K562 (cell line): ENCODE results near the gene BLCAP. TPM values are rescaled to one million over a fixed set of nuclear protein-coding genes. Genes with fewer than 3 reads are reported as not detected.

Source experiments
- BHLHE40 ChIP-seq: IDR thresholded peaks from 2 replicates; pipeline ENCODE4 v1.6.1; 2011; ENCODE audit warnings: low read length, improper control_type of control experiment
- CHD1 ChIP-seq: fragments of 200-600 bp; sonication (generic); IDR thresholded peaks from one replicate; pipeline ENCODE4 v1.6.1; 2012; ENCODE audit warnings: mild to moderate bottlenecking, moderate library complexity, low read length, inconsistent platforms
- GATAD2A ChIP-seq: fragments of 450-650 bp; IDR thresholded peaks from 2 replicates; pipeline ENCODE4 v1.6.1; 2017
- HEY1 ChIP-seq: fragments of 250-450 bp; sonication (Bioruptor Pico); IDR thresholded peaks from 2 replicates; pipeline ENCODE4 v1.5.0; 2020; ENCODE audit warnings: mild to moderate bottlenecking, moderate library complexity, borderline replicate concordance
- PURB ChIP-seq: sonication (generic); formaldehyde crosslinking; IDR thresholded peaks from 2 replicates; pipeline ENCODE4 v1.9.0; 2021; ENCODE audit warnings: low read depth, mild to moderate bottlenecking, missing genetic modification reagents
- ZKSCAN3 ChIP-seq: fragments of 250-450 bp; sonication (Bioruptor Pico); IDR thresholded peaks from 2 replicates; pipeline ENCODE4 v1.4.0; 2020
- polyA plus RNA-seq, 8 experiments: library from polyadenylated mRNA; depleted of rRNA in 4 of 8; stranded (reverse) in 5 of 8; unstranded in 3 of 8; fragments of >200 nt; fragmentation: Nextera tagmentation in 2 of 8; fragmentation: Illumina TruSeq in 1 of 8; extraction: Ambion mirVana in 2 of 8; extraction: Trizol in 1 of 8; gene quantifications; 2 replicates each; pipeline versions ENCODE4 v1.2.1 to v1.2.3, GENCODE V29; 2011 to 2014; ENCODE audit warnings: inconsistent platforms in 1 of 8, missing spikeins in 1 of 8
- total RNA-seq, 7 experiments: library from RNA; depleted of rRNA in 6 of 7; stranded (reverse); fragments of >200 nt in 6 of 7; fragmentation: Illumina TruSeq in 2 of 7; extraction: Trizol in 2 of 7; gene quantifications; 2 replicates each; pipeline versions ENCODE4 v1.2.1 to v1.2.3, GENCODE V29; 2011 to 2021; ENCODE audit warnings: low replicate concordance in 1 of 7
- TF ChIP-seq, protein P1 (sequence below), 2 experiments: IDR thresholded peaks; 2 replicates each; pipeline ENCODE4 v1.6.1; 2011; ENCODE audit warnings: borderline replicate concordance in 1 of 2, control low read depth in 1 of 2, low read depth in 1 of 2, low read length in 1 of 2, mild to moderate bottlenecking in 1 of 2, mixed read lengths in 1 of 2, moderate library complexity in 1 of 2; ENCODE audit not compliant: insufficient read depth in 1 of 2, insufficient read length in 1 of 2, poor library complexity in 1 of 2, severe bottlenecking in 1 of 2; ENCODE audit errors: extremely low read depth in 1 of 2
- TF ChIP-seq, protein P2 (sequence below): fragments of 250-450 bp; sonication (Bioruptor Pico); IDR thresholded peaks from 2 replicates; pipeline ENCODE4 v1.5.0; 2021; ENCODE audit warnings: mild to moderate bottlenecking, moderate library complexity
- TF ChIP-seq, protein P3 (sequence below), 2 experiments: fragments of 450-650 bp; conservative IDR thresholded peaks; 2 replicates each; pipeline ENCODE4 v1.6.1; 2017; ENCODE audit warnings: mild to moderate bottlenecking in 2 of 2, moderate library complexity in 2 of 2
- TF ChIP-seq, protein P4 (sequence below): fragments of 200-600 bp; sonication (generic); IDR thresholded peaks from one replicate; pipeline ENCODE4 v1.6.1; 2012; ENCODE audit warnings: mild to moderate bottlenecking, low read depth, low read length, inconsistent platforms

BLCAP gene
- total and polyA plus RNA-seq, 9 of the 15 experiments (the other 6 are each of a cell fraction or from before 2014, with no cell fraction given): 16.9 to 41.5 (median 27.6) TPM

DNA sequence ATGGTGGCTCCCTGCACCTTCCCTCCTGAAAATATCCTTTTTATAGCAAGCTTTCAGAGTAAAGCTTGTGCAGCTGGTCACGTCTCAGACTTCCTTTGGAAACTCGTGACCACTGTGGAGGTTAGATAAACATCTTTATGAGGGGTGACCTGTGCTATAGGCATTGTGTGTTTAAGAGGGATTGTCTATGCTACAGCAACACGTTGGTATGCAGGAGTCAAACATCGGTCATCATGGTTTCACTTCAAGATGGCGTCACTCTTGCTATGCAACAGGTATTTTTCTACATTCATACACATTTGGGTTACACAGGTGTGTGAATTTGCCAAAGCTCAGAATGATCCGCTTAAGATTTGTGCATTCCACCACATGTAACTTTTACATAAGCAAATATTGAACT lies 14.6 kb upstream of the BLCAP start (continued):
- TF ChIP-seq ZKSCAN3 (CRISPR knock-in tag): 0 out of 2 replicates have a peak, but pooled peaks have one; percentile 33
- no peak for TF ChIP-seq BHLHE40
- no peak for TF ChIP-seq CHD1
- TF ChIP-seq, protein P1, sequence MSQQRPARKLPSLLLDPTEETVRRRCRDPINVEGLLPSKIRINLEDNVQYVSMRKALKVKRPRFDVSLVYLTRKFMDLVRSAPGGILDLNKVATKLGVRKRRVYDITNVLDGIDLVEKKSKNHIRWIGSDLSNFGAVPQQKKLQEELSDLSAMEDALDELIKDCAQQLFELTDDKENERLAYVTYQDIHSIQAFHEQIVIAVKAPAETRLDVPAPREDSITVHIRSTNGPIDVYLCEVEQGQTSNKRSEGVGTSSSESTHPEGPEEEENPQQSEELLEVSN (IDR thresholded peaks at IDR 0.05; ENCODE audit: borderline replicate concordance in 1 of 2, extremely low read depth in 1 of 2, insufficient read depth in 1 of 2, insufficient read length in 1 of 2, low read depth in 1 of 2, low read length in 1 of 2, poor library complexity in 1 of 2, severe bottlenecking in 1 of 2): no peak
- TF ChIP-seq, protein P2, sequence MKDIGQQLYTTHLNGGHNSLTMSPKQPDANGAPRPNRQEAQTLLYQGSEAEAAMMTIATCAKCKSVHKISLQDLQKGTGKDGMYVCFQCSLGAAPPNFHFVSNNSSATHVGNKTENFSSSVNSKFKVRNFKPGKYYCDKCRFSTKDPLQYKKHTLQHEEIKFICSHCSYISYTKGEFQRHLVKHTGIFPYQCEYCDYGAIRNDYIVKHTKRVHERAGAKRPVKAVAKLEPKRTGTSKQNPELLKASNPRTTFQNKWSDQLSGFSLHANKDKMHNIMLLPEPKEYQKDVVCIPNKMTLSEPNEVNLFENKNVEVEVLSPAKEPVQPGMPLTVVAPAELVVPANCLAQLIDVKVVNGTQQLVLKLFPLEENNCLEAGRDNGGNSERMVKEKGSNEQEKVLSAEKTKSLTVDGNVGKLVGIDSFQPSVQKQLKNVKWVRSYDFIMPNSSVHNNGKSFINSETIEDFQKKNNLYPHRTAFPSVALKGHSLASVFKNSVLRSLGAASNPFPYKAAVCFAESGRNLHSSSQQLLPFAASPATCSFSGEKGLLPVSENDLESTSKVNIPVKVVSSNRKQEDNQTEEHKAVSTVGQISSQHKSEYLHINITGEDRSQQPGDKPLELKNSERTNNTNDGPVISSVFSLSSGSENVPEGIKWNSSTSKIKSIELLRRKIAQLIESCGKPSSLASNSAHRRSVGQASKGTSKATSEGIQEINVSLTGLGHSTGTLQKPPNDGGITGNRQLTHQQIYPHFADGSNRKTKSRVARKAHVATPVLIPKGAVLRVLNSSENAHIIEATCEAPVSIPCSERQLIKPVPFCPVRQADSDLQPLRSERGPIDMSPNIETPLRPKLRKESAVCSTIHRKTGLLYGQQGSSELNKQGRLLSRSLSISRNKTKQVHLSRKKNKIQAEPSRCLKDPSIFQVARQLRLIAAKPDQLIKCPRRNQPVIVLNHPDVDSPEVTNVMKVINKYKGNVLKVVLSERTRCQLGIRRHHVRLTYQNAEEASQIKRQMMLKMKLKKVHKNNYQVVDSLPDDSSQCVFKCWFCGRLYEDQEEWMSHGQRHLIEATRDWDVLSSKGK (CRISPR knock-in tag): no peak
- peak; percentile 51; the same call in 1 of the 2 replicates for TF ChIP-seq HEY1 (CRISPR knock-in tag)
- TF ChIP-seq, protein P3, sequence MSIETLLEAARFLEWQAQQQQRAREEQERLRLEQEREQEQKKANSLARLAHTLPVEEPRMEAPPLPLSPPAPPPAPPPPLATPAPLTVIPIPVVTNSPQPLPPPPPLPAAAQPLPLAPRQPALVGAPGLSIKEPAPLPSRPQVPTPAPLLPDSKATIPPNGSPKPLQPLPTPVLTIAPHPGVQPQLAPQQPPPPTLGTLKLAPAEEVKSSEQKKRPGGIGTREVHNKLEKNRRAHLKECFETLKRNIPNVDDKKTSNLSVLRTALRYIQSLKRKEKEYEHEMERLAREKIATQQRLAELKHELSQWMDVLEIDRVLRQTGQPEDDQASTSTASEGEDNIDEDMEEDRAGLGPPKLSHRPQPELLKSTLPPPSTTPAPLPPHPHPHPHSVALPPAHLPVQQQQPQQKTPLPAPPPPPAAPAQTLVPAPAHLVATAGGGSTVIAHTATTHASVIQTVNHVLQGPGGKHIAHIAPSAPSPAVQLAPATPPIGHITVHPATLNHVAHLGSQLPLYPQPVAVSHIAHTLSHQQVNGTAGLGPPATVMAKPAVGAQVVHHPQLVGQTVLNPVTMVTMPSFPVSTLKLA (conservative IDR thresholded peaks at IDR 0.05): no peak
- no peak for TF ChIP-seq GATAD2A
- TF ChIP-seq PURB (CRISPR knock-in tag): no peak
- TF ChIP-seq, protein P4, sequence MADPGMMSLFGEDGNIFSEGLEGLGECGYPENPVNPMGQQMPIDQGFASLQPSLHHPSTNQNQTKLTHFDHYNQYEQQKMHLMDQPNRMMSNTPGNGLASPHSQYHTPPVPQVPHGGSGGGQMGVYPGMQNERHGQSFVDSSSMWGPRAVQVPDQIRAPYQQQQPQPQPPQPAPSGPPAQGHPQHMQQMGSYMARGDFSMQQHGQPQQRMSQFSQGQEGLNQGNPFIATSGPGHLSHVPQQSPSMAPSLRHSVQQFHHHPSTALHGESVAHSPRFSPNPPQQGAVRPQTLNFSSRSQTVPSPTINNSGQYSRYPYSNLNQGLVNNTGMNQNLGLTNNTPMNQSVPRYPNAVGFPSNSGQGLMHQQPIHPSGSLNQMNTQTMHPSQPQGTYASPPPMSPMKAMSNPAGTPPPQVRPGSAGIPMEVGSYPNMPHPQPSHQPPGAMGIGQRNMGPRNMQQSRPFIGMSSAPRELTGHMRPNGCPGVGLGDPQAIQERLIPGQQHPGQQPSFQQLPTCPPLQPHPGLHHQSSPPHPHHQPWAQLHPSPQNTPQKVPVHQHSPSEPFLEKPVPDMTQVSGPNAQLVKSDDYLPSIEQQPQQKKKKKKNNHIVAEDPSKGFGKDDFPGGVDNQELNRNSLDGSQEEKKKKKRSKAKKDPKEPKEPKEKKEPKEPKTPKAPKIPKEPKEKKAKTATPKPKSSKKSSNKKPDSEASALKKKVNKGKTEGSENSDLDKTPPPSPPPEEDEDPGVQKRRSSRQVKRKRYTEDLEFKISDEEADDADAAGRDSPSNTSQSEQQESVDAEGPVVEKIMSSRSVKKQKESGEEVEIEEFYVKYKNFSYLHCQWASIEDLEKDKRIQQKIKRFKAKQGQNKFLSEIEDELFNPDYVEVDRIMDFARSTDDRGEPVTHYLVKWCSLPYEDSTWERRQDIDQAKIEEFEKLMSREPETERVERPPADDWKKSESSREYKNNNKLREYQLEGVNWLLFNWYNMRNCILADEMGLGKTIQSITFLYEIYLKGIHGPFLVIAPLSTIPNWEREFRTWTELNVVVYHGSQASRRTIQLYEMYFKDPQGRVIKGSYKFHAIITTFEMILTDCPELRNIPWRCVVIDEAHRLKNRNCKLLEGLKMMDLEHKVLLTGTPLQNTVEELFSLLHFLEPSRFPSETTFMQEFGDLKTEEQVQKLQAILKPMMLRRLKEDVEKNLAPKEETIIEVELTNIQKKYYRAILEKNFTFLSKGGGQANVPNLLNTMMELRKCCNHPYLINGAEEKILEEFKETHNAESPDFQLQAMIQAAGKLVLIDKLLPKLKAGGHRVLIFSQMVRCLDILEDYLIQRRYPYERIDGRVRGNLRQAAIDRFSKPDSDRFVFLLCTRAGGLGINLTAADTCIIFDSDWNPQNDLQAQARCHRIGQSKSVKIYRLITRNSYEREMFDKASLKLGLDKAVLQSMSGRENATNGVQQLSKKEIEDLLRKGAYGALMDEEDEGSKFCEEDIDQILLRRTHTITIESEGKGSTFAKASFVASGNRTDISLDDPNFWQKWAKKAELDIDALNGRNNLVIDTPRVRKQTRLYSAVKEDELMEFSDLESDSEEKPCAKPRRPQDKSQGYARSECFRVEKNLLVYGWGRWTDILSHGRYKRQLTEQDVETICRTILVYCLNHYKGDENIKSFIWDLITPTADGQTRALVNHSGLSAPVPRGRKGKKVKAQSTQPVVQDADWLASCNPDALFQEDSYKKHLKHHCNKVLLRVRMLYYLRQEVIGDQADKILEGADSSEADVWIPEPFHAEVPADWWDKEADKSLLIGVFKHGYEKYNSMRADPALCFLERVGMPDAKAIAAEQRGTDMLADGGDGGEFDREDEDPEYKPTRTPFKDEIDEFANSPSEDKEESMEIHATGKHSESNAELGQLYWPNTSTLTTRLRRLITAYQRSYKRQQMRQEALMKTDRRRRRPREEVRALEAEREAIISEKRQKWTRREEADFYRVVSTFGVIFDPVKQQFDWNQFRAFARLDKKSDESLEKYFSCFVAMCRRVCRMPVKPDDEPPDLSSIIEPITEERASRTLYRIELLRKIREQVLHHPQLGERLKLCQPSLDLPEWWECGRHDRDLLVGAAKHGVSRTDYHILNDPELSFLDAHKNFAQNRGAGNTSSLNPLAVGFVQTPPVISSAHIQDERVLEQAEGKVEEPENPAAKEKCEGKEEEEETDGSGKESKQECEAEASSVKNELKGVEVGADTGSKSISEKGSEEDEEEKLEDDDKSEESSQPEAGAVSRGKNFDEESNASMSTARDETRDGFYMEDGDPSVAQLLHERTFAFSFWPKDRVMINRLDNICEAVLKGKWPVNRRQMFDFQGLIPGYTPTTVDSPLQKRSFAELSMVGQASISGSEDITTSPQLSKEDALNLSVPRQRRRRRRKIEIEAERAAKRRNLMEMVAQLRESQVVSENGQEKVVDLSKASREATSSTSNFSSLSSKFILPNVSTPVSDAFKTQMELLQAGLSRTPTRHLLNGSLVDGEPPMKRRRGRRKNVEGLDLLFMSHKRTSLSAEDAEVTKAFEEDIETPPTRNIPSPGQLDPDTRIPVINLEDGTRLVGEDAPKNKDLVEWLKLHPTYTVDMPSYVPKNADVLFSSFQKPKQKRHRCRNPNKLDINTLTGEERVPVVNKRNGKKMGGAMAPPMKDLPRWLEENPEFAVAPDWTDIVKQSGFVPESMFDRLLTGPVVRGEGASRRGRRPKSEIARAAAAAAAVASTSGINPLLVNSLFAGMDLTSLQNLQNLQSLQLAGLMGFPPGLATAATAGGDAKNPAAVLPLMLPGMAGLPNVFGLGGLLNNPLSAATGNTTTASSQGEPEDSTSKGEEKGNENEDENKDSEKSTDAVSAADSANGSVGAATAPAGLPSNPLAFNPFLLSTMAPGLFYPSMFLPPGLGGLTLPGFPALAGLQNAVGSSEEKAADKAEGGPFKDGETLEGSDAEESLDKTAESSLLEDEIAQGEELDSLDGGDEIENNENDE: no peak
